HCT116 (cell line): Measurements from ENCODE around the gene LARP4. TPM values are rescaled to one million over a fixed set of nuclear protein-coding genes. Genes with fewer than 3 reads are reported as not detected.

Source experiments
- ATAC-seq: fragments of 200-7000 bp; cut with Tn5 transposase; 2 replicates; pipeline ENCODE4 v1.9.1; 2020; ENCODE audit warnings: mild to moderate bottlenecking, moderate library complexity
- BruUV-seq: library from RNA; stranded (reverse); fragments of 400-500 nt; replicated peaks from 2 replicates; lab custom pipeline; 2021; lab: Mats Ljungman, UMichigan
- CTCF ChIA-PET: fragments of 300-600 bp; sonication (Branson Sonifier 250); formaldehyde crosslinking; loops from one replicate; lab custom pipeline; 2021; ENCODE audit warnings: antibody characterized with exemption; lab: Charles Lee
- POLR2A ChIA-PET: fragments of 300-600, 350-600 bp; sonication (Branson Sonifier 250); formaldehyde crosslinking; loops from one replicate; lab custom pipeline; 2021; ENCODE audit warnings: antibody characterized with exemption; lab: Charles Lee
- RAD21 ChIA-PET, 2 experiments: fragments of 300-600 bp; sonication (Branson Sonifier 250); formaldehyde crosslinking; loops; one replicate each; lab custom pipeline; 2023; ENCODE audit warnings: low total read pairs in 2 of 2; ENCODE audit not compliant: uncharacterized antibody in 2 of 2, unreplicated experiment in 2 of 2, low non-redundant PET in 1 of 2; lab: Charles Lee
- DNase-seq: peaks from one replicate; pipeline ENCODE4 v3.0.0-alpha.2; 2010; ENCODE audit warnings: low read depth, low spot score
- H2AFZ ChIP-seq: fragments of 200-600 bp; shearing (Covaris generic), sonication (generic); 2 replicates; pipeline ENCODE4 v1.6.1; 2017; ENCODE audit warnings: low read depth, mixed run types, mixed read lengths, antibody characterized with exemption, low read length; ENCODE audit not compliant: poor library complexity, severe bottlenecking
- H3K27ac ChIP-seq: 2 replicates; pipeline ENCODE4 v1.5.1; 2012; ENCODE audit warnings: low read depth, low read length
- H3K27me3 ChIP-seq: fragments of 200-600 bp; sonication (generic); 2 replicates; pipeline ENCODE4 v1.6.1; 2016; ENCODE audit warnings: mixed run types, low read length, mixed read lengths; ENCODE audit not compliant: insufficient read depth
- H3K36me3 ChIP-seq, 2 experiments: fragments of 200-500 bp in 1 of 2; fragments of 200-600 bp in 1 of 2; sonication (Bioruptor generic) in 1 of 2; sonication (generic) in 1 of 2; 2 replicates each; pipeline versions ENCODE4 v1.5.1 to v1.6.1; 2014 to 2016; ENCODE audit warnings: low read length in 2 of 2, inconsistent platforms in 1 of 2, mixed read lengths in 1 of 2, mixed run types in 1 of 2; ENCODE audit not compliant: insufficient read depth in 2 of 2, control insufficient read depth in 1 of 2
- H3K4me1 ChIP-seq, 2 experiments: fragments of 200-600 bp in 1 of 2; sonication (generic) in 1 of 2; 2 replicates each; pipeline versions ENCODE4 v1.5.1 to v1.6.1; 2012 to 2017; ENCODE audit warnings: low read length in 2 of 2, inconsistent platforms in 1 of 2, mild to moderate bottlenecking in 1 of 2, mixed read lengths in 1 of 2, mixed run types in 1 of 2, moderate library complexity in 1 of 2; ENCODE audit not compliant: insufficient read depth in 2 of 2, control insufficient read depth in 1 of 2
- H3K4me2 ChIP-seq: fragments of 200-600 bp; sonication (generic); 2 replicates; pipeline ENCODE4 v1.6.1; 2017; ENCODE audit warnings: mixed run types, low read length, mixed read lengths
- H3K4me3 ChIP-seq, 2 experiments: fragments of 200-600 bp in 1 of 2; sonication (generic) in 1 of 2; replicated peaks in 1 of 2; 2 replicates each; pipeline ENCODE4 v1.5.1; 2011 to 2016; ENCODE audit warnings: low read length in 2 of 2, control low read depth in 1 of 2, low read depth in 1 of 2, mild to moderate bottlenecking in 1 of 2, mixed read lengths in 1 of 2, mixed run types in 1 of 2
- H3K79me2 ChIP-seq: fragments of 200-600 bp; sonication (generic); 2 replicates; pipeline ENCODE4 v1.6.1; 2017; ENCODE audit warnings: mild to moderate bottlenecking, mixed run types, low read length, moderate library complexity, mixed read lengths; ENCODE audit not compliant: insufficient read depth
- H3K9ac ChIP-seq: fragments of 200-600 bp; sonication (generic); 2 replicates; pipeline ENCODE4 v1.6.1; 2016; ENCODE audit warnings: low read length, mixed read lengths
- H3K9me2 ChIP-seq: fragments of 200-600 bp; sonication (generic), shearing (Covaris generic); 2 replicates; pipeline ENCODE4 v1.6.1; 2017; ENCODE audit warnings: mixed run types, mild to moderate bottlenecking, moderate library complexity; ENCODE audit not compliant: insufficient read depth
- H3K9me3 ChIP-seq, 2 experiments: fragments of 200-500 bp in 1 of 2; fragments of 200-600 bp in 1 of 2; sonication (Bioruptor generic) in 1 of 2; sonication (generic) in 1 of 2; 2 replicates each; pipeline ENCODE4 v1.6.1; 2014 to 2017; ENCODE audit warnings: low read length in 2 of 2, mixed read lengths in 2 of 2, inconsistent platforms in 1 of 2, low read depth in 1 of 2, mild to moderate bottlenecking in 1 of 2, mixed run types in 1 of 2, moderate library complexity in 1 of 2; ENCODE audit not compliant: control insufficient read depth in 1 of 2, insufficient read depth in 1 of 2
- H4K20me1 ChIP-seq: fragments of 200-600 bp; sonication (generic), shearing (Covaris generic); 2 replicates; pipeline ENCODE4 v1.6.1; 2017; ENCODE audit warnings: mixed run types, mild to moderate bottlenecking, moderate library complexity; ENCODE audit not compliant: insufficient read depth
- EGR1 ChIP-seq: IDR thresholded peaks from 2 replicates; pipeline ENCODE4 v1.6.1; 2012; ENCODE audit warnings: low read depth
- ELF1 ChIP-seq: IDR thresholded peaks from 2 replicates; pipeline ENCODE4 v1.6.1; 2012; ENCODE audit warnings: low read depth, borderline replicate concordance
- EZH2phosphoT487 ChIP-seq: fragments of 200-600 bp; IDR thresholded peaks from 2 replicates; pipeline ENCODE4 v1.6.1; 2018; ENCODE audit warnings: antibody characterized with exemption, borderline replicate concordance
- MAX ChIP-seq: IDR thresholded peaks from 2 replicates; pipeline ENCODE4 v1.6.1; 2012
- POLR2AphosphoS5 ChIP-seq: IDR thresholded peaks from 2 replicates; pipeline ENCODE4 v1.6.1; 2011; ENCODE audit warnings: mild to moderate bottlenecking, low read depth, low read length, moderate library complexity
- SIN3A ChIP-seq: IDR thresholded peaks from 2 replicates; pipeline ENCODE4 v1.6.1; 2012; ENCODE audit warnings: low read depth
- TCF7L2 ChIP-seq: IDR thresholded peaks from 2 replicates; pipeline ENCODE4 v1.7.0; 2011; ENCODE audit warnings: borderline replicate concordance, inconsistent platforms; ENCODE audit not compliant: insufficient read depth, insufficient read length; ENCODE audit errors: extremely low read depth
- ZBTB33 ChIP-seq: IDR thresholded peaks from 2 replicates; pipeline ENCODE4 v1.6.1; 2011; ENCODE audit warnings: mild to moderate bottlenecking, low read length, moderate library complexity; ENCODE audit not compliant: insufficient replicate concordance; ENCODE audit errors: extremely low read depth
- ZFX ChIP-seq: fragments of 450-650 bp; IDR thresholded peaks from 2 replicates; pipeline ENCODE4 v1.6.1; 2017
- intact Hi-C: fragments of 100-400 bp; cut with micrococcal nuclease; formaldehyde crosslinking; loops from 2 replicates; pipeline ENCODE4 v1.10.0; 2022
- total RNA-seq: library from RNA; stranded (reverse); gene quantifications from one replicate; pipeline ENCODE4 v1.2.1, GENCODE V29; 2021; ENCODE audit not compliant: unreplicated experiment

Gene LARP4
- total RNA-seq, 1 experiment from 2014 or later = 76.3 TPM

- Histone ChIP-seq H3K9ac (no peak overlapping the region), H3K4me3 (no peak overlapping the region), H3K27ac (no peak overlapping the region), H3K4me2 (no peak overlapping the region), H2AFZ (no peak overlapping the region), H4K20me1 (no peaks in the 10 kb centered on the region), H3K27me3 (no peaks in the 10 kb centered on the region), H3K9me3 (no peaks in the 10 kb centered on the region), H3K36me3 (no peaks in the 10 kb centered on the region), H3K9me2 (no peaks in the 10 kb centered on the region), H3K79me2 (peaks cover 90% of the 10 kb centered on the region), H3K4me1 (peaks cover 5 to 32% of the 10 kb centered on the region in 2 experiments; a peak in 3 of 4 replicates)
- BruUV-seq = no TSS peak
- RAD21 ChIA-PET = no interaction called here
- no peak for DNase-seq
- ATAC-seq = no peak
- POLR2A ChIA-PET = interaction anchor here (0.9 kb wide), 1 partner anchor 12 kb away, joined by 3 read pairs; no protein-coding TSS in a partner anchor
- intact Hi-C loops = no loop called here
- CTCF ChIA-PET = interaction anchor here (1.3 kb wide), 1 partner anchor 13 kb away, joined by 3 read pairs; no protein-coding TSS in a partner anchor
- TF ChIP-seq POLR2AphosphoS5 = no peak
- TF ChIP-seq ZBTB33 = no peak
- TF ChIP-seq ELF1 = no peak
- no peak for TF ChIP-seq MAX
- no peak for TF ChIP-seq TCF7L2
- TF ChIP-seq EGR1 = no peak
- no peak for TF ChIP-seq ZFX
- TF ChIP-seq SIN3A = no peak
- no peak for TF ChIP-seq EZH2phosphoT487
Measured at GRCh38 chr12:50519353-50519752, 118.7 kb downstream of the LARP4 start.
